B cell (primary cell): Measurements from ENCODE around the gene POLQ. TPM values are rescaled to one million over a fixed set of nuclear protein-coding genes. Genes with fewer than 3 reads are reported as not detected.

Experiments used
- ATAC-seq: fragments of 200-7000 bp; cut with Tn5 transposase; one replicate; pipeline ENCODE4 v1.10.0; 2021; ENCODE audit warnings: low read depth, mild to moderate bottlenecking, moderate number of reproducible peaks, moderate library complexity
- CTCF ChIA-PET: fragments of 350-600 bp; sonication (Branson Sonifier 250); formaldehyde crosslinking; loops from one replicate; lab custom pipeline; 2021; ENCODE audit warnings: antibody characterized with exemption, inconsistent platforms; lab: Charles Lee
- POLR2A ChIA-PET: fragments of 350-600 bp; sonication (Branson Sonifier 250); formaldehyde crosslinking; loops from one replicate; lab custom pipeline; 2021; ENCODE audit warnings: antibody characterized with exemption; lab: Charles Lee
- DNase-seq: peaks from one replicate; pipeline ENCODE4 v3.0.0; 2013
- H2AFZ ChIP-seq: 2 replicates; pipeline ENCODE4 v1.6.1; 2012; ENCODE audit warnings: mild to moderate bottlenecking, low read depth, low read length; ENCODE audit not compliant: insufficient read depth, poor library complexity, severe bottlenecking
- H3K27ac ChIP-seq, 2 donors: 1 replicate in 1 of 2; 2 replicates in 1 of 2; pipeline ENCODE4 v1.5.1; 2012 to 2013; ENCODE audit warnings: low read length in 2 of 2, mild to moderate bottlenecking in 2 of 2, moderate library complexity in 1 of 2
- H3K27me3 ChIP-seq, 4 experiments: fragments of 200-600 bp in 1 of 4; sonication (generic) in 1 of 4; replicated peaks in 1 of 4; 1 replicate in 2 of 4; 2 replicates in 2 of 4; pipeline versions ENCODE4 v1.6.1 to v1.7.0; 2013 to 2016; ENCODE audit warnings: low read length in 3 of 4, mild to moderate bottlenecking in 2 of 4, mixed read lengths in 1 of 4, moderate library complexity in 1 of 4; ENCODE audit not compliant: insufficient read depth in 4 of 4, control insufficient read depth in 3 of 4; ENCODE audit errors: control extremely low read depth in 1 of 4
- H3K36me3 ChIP-seq, 2 experiments: replicated peaks in 1 of 2; 1 replicate in 1 of 2; 2 replicates in 1 of 2; pipeline versions ENCODE4 v1.6.1 to v1.7.1; 2013; ENCODE audit warnings: low read length in 1 of 2; ENCODE audit not compliant: insufficient read depth in 2 of 2, control insufficient read depth in 1 of 2; ENCODE audit errors: control extremely low read depth in 1 of 2, extremely low read depth in 1 of 2
- H3K4me1 ChIP-seq, 2 donors: fragments of 200-600 bp in 1 of 2; sonication (generic) in 1 of 2; 1 replicate in 1 of 2; 2 replicates in 1 of 2; pipeline versions ENCODE4 v1.5.1 to v1.6.1; 2013 to 2017; ENCODE audit warnings: low read length in 2 of 2; ENCODE audit not compliant: control insufficient read depth in 2 of 2, insufficient read depth in 2 of 2
- H3K4me2 ChIP-seq: replicated peaks from 2 replicates; pipeline ENCODE3; 2012; ENCODE audit warnings: mild to moderate bottlenecking, low read depth, low read length; ENCODE audit not compliant: poor library complexity, severe bottlenecking
- H3K4me3 ChIP-seq, 5 experiments: fragments of 200-600 bp in 1 of 5; sonication (generic) in 1 of 5; 1 replicate in 3 of 5; 2 replicates in 2 of 5; pipeline versions ENCODE4 v1.5.1 to v1.7.0; 2011 to 2016; ENCODE audit warnings: low read length in 4 of 5, mild to moderate bottlenecking in 4 of 5, low read depth in 2 of 5, control low read depth in 1 of 5, moderate library complexity in 1 of 5; ENCODE audit not compliant: insufficient read depth in 1 of 5; ENCODE audit errors: control extremely low read depth in 1 of 5, extremely low read depth in 1 of 5
- H3K79me2 ChIP-seq: fragments of 200-600 bp; sonication (generic); one replicate; pipeline ENCODE4 v1.6.0; 2016; ENCODE audit warnings: low read length; ENCODE audit not compliant: control insufficient read depth, insufficient read depth
- H3K9ac ChIP-seq: fragments of 200-600 bp; sonication (generic); 2 replicates; pipeline ENCODE4 v1.6.1; 2017; ENCODE audit warnings: mild to moderate bottlenecking, low read length, moderate library complexity
- H3K9me3 ChIP-seq, 3 donors: one replicate each; pipeline versions ENCODE4 v1.6.1 to v1.7.1; 2013; ENCODE audit warnings: low read length in 2 of 3; ENCODE audit not compliant: control insufficient read depth in 2 of 3, insufficient read depth in 1 of 3; ENCODE audit errors: control extremely low read depth in 1 of 3
- H4K20me1 ChIP-seq: 2 replicates; pipeline ENCODE4 v1.6.0; 2012; ENCODE audit warnings: mild to moderate bottlenecking, low read length; ENCODE audit not compliant: insufficient read depth, control insufficient read depth, poor library complexity, severe bottlenecking
- H3K27ac Mint-ChIP-seq: one replicate; pipeline ENCODE4 v1.8.0; 2021; ENCODE audit warnings: mixed read lengths
- H3K27me3 Mint-ChIP-seq: one replicate; pipeline ENCODE4 v1.8.0; 2021; ENCODE audit warnings: mixed read lengths
- H3K4me1 Mint-ChIP-seq: one replicate; pipeline ENCODE4 v1.8.0; 2021; ENCODE audit warnings: mixed read lengths
- H3K4me3 Mint-ChIP-seq: one replicate; pipeline ENCODE4 v1.8.0; 2021; ENCODE audit warnings: mixed read lengths
- H3K9me3 Mint-ChIP-seq: one replicate; pipeline ENCODE4 v1.8.0; 2022; ENCODE audit warnings: mixed read lengths; ENCODE audit not compliant: insufficient read depth
- CTCF ChIP-seq: fragments of 200-600 bp; IDR thresholded peaks from one replicate; pipeline ENCODE4 v1.8.0; 2022; ENCODE audit warnings: antibody characterized with exemption, mild to moderate bottlenecking
- EZH2 ChIP-seq: IDR thresholded peaks from 2 replicates; pipeline ENCODE4 v1.6.1; 2012; ENCODE audit warnings: borderline replicate concordance, low read depth, mild to moderate bottlenecking, moderate library complexity, low read length; ENCODE audit not compliant: insufficient read depth, poor library complexity, severe bottlenecking
- WGBS: methylation state at CpG from one replicate; pipeline ENCODE4 v1.1.5; 2013; ENCODE audit warnings: missing lambda C conversion rate; ENCODE audit not compliant: insufficient coverage; 5-methylcytosine and 5-hydroxymethylcytosine counted together
- intact Hi-C: fragments of 100-400 bp; cut with micrococcal nuclease; formaldehyde crosslinking; loops from one replicate; pipeline ENCODE4 v1.10.0; 2022
- polyA plus RNA-seq: library from polyadenylated mRNA; depleted of rRNA; stranded (reverse); fragments of >200 nt; gene quantifications from 2 replicates; pipeline ENCODE4 v1.2.3, GENCODE V29; 2012
- total RNA-seq, 2 donors: library from RNA; stranded (reverse); fragments of 120-200 nt in 1 of 2; gene quantifications; 1 replicate in 1 of 2; 2 replicates in 1 of 2; pipeline versions ENCODE4 v1.2.3 to v1.2.4, GENCODE V29; 2013 to 2022

The POLQ gene
- total and polyA plus RNA-seq, 2 donors (not counting 1 experiment from before 2014, with no cell fraction given), result 0.25 to 0.79 TPM

GRCh38 chr3:121418182-121418581, 127.6 kb downstream of the POLQ start:
- H2AFZ ChIP-seq, result no peak overlapping the region
- H3K27me3 Mint-ChIP-seq, result no peaks in the 10 kb centered on the region
- no peaks in the 10 kb centered on the region for H3K36me3 ChIP-seq
- no peaks in the 10 kb centered on the region for H3K9me3 ChIP-seq
- H3K4me3 ChIP-seq, result no peak overlapping the region
- intact Hi-C loops, result no loop called here
- H3K4me1 ChIP-seq, result no peaks in the 10 kb centered on the region
- no peak overlapping the region for H3K4me3 Mint-ChIP-seq
- DNase-seq, result no peak
- H3K79me2 ChIP-seq, result no peaks in the 10 kb centered on the region
- no peak overlapping the region for H3K27ac ChIP-seq
- ChIA-PET CTCF (no interaction called here), POLR2A (no interaction called here)
- no peak overlapping the region for H3K4me2 ChIP-seq
- no peak overlapping the region for H3K9ac ChIP-seq
- no peaks in the 10 kb centered on the region for H3K4me1 Mint-ChIP-seq
- TF ChIP-seq EZH2 (no peak), CTCF (no peak)
- no peak overlapping the region for H3K27ac Mint-ChIP-seq
- H3K9me3 Mint-ChIP-seq, result no peaks in the 10 kb centered on the region
- no peak for ATAC-seq
- no peaks in the 10 kb centered on the region for H4K20me1 ChIP-seq
- WGBS, result 100% methylated on average over 4 of the region's 6 CpGs
- no peaks in the 10 kb centered on the region for H3K27me3 ChIP-seq

- intact Hi-C loops, result no loop called here
- WGBS, result 86% methylated on average over 1 of the region's 2 CpGs
- CTCF ChIA-PET, result no interaction called here
- DNase-seq (no peak), ATAC-seq (no peak)
- Histone ChIP-seq H4K20me1 (no peaks in the 10 kb centered on the region), H3K27ac (no peak overlapping the region), H3K36me3 (no peaks in the 10 kb centered on the region), H3K4me2 (no peak overlapping the region), H2AFZ (no peak overlapping the region), H3K4me3 (no peak overlapping the region), H3K9me3 (no peaks in the 10 kb centered on the region), H3K9ac (no peak overlapping the region), H3K79me2 (no peaks in the 10 kb centered on the region), H3K4me1 (no peaks in the 10 kb centered on the region), H3K27me3 (no peaks in the 10 kb centered on the region)
- Mint-ChIP-seq H3K27me3 (no peaks in the 10 kb centered on the region), H3K27ac (no peak overlapping the region), H3K9me3 (no peaks in the 10 kb centered on the region), H3K4me3 (no peak overlapping the region), H3K4me1 (no peaks in the 10 kb centered on the region)
- TF ChIP-seq EZH2, result no peak
- TF ChIP-seq CTCF, result no peak
- POLR2A ChIA-PET, result no interaction called here
These were observed 130.9 kb downstream of the POLQ start for GRCh38 chr3:121414924-121415323.
